ENCODE data around the gene PKD2.
"Not testable (repeated sequence)": the region's sequence is repeated elsewhere in the genome, so short reads cannot be mapped to it uniquely, and the experiment has no call there.

Gene PKD2

DNA sequence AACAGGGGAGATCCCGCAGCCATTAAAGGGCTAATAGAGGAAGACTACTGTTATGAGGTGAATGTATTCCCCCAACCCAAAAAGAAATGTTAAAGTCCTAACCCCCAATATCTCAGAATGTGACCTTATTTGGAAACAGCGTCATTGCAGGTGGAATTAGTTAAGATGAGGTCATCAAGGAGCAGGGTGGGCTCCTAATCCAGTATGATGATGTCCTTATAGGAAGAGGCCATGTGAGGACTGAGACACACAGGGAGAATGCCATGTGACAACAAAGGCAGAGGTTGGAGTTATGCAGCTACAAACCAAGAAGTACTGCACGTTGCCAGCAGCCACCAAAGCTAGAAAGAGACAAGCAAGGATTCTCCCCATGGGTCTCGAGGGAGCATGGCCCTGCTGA is 17.7 kb upstream of the PKD2 start:
- DNase-seq: no peak

DNA sequence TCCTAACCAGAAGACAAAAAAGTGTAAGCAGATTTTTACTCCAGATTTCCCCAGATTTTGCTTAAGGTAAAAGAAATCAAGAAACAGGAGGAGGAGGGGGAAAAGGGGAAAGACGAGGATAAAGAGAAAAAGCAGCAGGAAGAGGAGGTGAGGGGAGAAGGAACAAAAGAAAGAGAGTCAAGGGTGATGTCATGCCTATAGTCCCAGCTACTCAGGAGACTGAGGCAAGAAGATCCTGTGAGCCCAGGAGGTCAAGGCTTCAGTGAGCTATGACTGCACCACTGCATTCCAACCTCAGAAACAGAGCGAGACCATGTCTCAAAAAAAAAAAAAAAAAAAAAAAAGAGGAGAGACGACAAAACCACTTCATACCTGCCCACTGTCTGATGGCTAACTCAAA is 12.0 kb upstream of the PKD2 start:
- no peak for DNase-seq

GRCh38 chr4:87999191-87999691 is 8.2 kb upstream of the PKD2 start:
- DNase-seq: not testable (repeated sequence)

DNA sequence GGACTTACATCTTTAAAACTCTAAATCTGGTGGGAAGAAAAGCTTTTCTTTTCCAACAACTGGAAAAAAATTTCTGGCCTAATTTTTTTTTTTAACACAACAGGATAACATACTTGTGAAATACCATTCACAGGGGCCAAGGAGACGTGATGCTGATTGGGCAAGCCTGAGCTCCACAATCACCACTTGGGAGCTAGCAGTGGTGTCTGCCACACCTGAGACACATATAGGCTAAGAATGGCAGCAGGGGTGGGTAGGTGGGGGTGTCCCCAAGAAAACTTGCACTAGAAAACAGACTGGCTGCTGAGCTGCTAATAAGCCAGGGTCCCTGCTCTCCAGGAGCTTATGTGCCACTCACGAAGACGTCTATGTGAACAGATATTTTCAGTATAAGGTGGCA is 5.6 kb upstream of the PKD2 start:
- DNase-seq: no peak

GRCh38 chr4:88002786-88003185 is 4.6 kb upstream of the PKD2 start:
- DNase-seq: no peak

DNA sequence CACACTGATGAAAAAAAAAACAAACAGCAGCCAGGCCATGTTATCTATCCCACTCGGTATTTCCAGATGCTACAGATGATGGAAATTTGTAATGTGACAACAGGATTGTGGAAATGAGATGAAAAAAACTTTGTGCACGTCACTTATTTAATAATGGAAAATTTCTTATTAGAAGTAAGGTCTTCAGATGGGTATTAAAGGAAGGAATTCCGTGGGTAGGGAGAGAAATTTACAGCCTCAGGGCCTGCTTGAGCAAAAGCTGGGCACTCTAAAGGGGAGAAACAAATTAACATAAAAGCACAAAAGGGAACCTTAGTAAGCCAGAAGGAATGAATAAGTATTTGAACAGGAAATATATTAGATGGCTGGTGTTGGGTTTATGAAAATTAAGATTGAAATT is 4.2 kb upstream of the PKD2 start:
- DNase-seq: no peak

DNA sequence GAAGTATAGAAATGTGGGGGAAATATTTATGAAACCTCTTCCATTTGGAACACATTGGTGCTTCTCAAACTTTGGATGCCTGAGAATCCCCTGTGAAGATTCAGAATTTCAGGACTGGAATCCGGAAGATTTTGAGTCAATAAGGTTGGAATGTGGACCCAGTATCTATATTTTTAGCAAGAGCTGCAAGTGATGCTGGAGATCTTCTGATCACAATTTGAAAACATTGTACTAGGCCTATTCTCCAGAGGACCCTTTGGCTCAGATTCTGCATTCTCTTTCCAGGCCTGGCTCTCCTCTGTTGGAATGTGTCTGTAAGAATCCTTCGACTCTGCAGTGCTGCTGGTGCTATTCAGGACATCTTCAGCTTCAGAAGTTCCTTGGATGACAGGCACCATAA is 2.4 kb upstream of the PKD2 start:
- DNase-seq: no peak

DNA sequence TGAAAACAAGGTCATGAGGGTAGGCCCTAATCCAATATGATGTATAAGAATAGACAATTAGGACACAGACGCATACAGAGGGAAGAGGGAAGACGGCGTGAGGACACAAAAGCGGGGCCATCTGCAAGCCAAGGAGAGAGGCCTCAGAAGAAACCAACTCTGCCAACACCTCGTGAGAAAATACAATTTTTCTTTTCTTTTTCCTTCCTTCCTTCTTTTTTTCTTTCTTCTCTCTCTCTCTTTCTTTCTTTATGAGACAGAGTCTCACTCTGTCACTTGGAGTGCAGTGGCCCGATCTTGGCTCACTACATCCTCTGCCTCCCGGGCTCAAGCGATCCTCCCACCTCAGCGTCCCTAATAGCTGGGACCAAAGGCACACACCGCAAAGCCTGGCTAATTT is 1.5 kb upstream of the PKD2 start:
- no peak for DNase-seq

GRCh38 chr4:88006956-88007303 is 505 bp upstream of the PKD2 start:
- no peak for DNase-seq

GRCh38 chr4:88008122-88008742 is 797 bp downstream of the PKD2 start:
- peak; percentile 44 for DNase-seq

- DNase-seq: no peak
Measured at GRCh38 chr4:88008743-88009171, 1.3 kb downstream of the PKD2 start.

DNA sequence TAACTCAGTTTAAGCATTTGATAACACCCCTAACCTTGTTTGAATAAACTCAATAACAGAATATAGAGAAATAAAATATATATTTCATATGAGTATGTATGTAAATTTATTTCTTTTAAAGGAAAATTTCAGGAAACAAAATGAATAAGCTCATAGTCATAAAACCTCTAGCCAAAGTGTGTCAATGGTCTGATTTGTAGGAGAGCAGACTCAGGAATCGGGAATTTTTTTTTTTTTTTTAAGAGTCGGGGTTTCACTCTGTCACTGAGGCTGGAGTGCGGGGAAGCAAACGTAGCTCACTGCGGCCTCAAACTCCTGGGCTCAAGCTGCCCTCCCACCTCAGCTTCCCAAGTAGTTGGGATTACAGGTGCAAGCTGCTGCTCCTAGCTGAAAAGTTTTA is 2.4 kb downstream of the PKD2 start:
- no peak for DNase-seq

- no peak for DNase-seq
Measured at GRCh38 chr4:88010966-88011365, 3.5 kb downstream of the PKD2 start.

DNA sequence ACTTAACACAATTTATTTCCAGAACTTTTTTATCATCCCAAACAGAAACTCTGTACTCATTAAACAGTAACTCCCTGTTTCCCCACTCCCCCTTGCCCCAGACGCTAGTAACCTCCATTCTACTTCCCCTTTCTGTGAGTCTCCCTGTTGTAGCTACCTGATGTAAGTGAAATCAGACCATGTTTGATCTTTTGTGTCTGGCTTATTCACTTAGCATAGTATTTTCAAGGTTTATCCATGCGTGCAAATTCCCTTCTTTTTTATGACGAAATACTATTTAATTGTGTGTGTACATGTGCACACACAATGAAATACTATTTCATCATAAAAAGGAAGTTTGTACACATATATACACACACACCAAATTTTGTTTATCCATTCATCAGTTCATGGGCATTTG is 5.2 kb downstream of the PKD2 start:
- DNase-seq: no peak

DNA sequence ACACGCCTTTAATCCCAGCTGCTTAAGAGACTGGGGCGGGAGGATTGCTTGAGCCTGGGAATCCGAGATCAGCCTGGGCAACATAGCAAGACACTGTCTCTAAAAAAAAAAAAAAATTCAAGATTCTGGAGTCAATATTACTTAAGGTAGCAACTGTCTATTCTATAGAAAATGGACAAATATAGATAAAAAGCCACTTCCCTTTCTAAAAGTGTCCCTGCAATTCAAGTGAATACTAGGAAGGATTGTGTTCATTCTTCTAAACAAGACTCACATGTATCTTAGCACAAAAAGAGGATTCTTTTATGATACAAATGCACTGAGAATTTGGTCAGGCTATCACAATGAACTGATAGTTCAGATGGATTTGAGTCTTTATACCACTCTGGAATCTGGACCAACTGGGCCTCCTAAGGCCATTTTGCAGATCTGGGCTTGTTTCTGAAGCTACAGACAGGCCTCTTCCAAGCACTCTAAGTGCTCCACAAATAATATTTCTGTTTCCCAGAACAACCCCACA is 7.0 kb downstream of the PKD2 start:
- no peak for DNase-seq

- no peak for DNase-seq
Measured at GRCh38 chr4:88015659-88016295, 8.3 kb downstream of the PKD2 start.

GRCh38 chr4:88017516-88018297 is 10.3 kb downstream of the PKD2 start:
- DNase-seq: no peak

DNA sequence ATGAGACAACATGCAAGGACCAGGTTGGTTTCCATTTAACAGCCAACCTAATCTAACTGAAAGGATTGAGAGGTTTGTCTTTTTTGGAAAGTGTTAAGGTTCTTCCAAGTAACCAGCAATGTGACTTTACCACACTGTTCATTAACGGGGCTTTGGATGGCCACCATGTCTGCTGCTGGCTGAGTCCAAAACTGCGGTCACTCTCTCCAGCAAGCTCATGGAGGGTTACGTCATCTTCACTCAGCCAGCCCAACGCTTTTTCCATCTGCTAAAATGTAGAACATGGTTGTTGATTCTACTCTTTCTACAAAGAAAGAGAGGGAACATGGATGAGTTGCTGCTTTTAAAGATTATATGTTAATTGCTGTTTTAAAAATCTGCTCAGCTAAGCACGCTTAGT is 11.0 kb downstream of the PKD2 start:
- DNase-seq: no peak

GRCh38 chr4:88021824-88022223 is 14.4 kb downstream of the PKD2 start:
- DNase-seq: no peak

DNA sequence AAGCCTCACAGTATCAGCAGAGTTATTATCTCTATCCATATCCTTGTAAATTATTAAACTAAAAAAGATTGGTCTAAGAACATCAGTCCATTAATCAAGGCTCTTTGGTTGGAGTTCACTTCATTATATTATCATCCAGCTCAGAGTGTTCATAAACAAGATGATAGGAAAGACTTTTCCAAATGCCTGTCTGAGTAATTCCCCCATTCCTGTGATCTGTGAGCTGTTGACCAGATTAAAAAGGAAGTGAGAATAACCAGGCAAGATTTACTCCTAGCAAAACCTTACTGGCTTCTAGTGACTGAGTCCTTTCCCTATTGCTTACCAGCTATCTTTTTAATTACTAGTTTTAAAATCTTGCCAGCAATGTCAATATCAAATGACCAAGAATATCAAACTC is 14.9 kb downstream of the PKD2 start:
- no peak for DNase-seq

DNA sequence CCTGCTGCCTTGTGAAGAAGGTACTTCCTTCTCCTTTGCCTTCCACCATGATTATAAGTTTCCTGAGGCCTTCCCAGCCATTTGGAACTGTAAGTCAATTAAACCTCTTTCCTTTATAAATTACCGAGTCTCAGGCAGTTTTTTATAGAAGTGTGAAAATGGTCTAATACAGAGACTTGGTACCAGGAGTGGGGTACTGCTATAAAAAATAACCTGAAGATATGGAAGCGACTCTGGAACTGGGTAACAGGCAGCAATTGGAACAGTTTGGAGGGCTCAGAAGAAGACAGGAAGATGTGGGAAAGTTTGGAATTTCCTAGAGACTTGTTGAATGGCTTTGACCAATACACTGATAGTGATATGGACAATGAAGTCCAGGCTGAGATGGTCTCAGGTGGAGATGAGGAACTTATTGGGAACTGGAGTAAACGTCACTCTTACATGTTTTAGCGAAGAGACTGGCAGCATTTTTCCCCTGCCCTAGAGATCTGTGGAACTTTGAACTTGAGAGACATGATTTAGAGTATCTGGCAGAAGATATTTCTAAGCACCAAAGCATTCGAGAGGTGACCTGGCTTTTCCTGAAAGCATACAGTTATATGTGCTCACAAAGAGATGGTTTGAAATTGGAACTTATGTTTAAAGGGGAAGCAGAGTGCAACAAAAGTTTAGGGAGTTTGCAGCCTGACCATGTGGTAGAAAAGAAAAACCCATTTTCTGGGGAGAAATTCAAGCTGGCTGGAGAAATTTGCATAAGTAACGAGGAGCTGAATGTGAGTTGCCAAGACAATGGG is 18.6 kb downstream of the PKD2 start:
- not testable (repeated sequence) for DNase-seq

GRCh38 chr4:88027611-88028608 is 20.5 kb downstream of the PKD2 start:
- DNase-seq: no peak

Data from NCI-H1092 (cell line).